Nephron (organoid): ENCODE data around the gene SRP72.

Source experiments
- H3K27ac Mint-ChIP-seq, 3 experiments: 2 replicates each; pipeline ENCODE4 v1.8.0; 2020; ENCODE audit warnings: mixed read lengths in 3 of 3, mild to moderate bottlenecking in 2 of 3, moderate library complexity in 1 of 3
- H3K27me3 Mint-ChIP-seq: 2 replicates; pipeline ENCODE4 v1.8.0; 2021; ENCODE audit warnings: low read depth, mild to moderate bottlenecking, moderate library complexity, mixed read lengths
- H3K36me3 Mint-ChIP-seq: 2 replicates; pipeline ENCODE4 v1.8.0; 2020; ENCODE audit warnings: low read depth, mixed read lengths
- H3K4me1 Mint-ChIP-seq: 2 replicates; pipeline ENCODE4 v1.8.0; 2020; ENCODE audit warnings: mixed read lengths
- H3K4me3 Mint-ChIP-seq, 3 experiments: 2 replicates each; pipeline ENCODE4 v1.8.0; 2020; ENCODE audit warnings: mild to moderate bottlenecking in 3 of 3, mixed read lengths in 3 of 3, moderate library complexity in 2 of 3
- H3K9me3 Mint-ChIP-seq: 2 replicates; pipeline ENCODE4 v1.8.0; 2020; ENCODE audit warnings: mixed read lengths
- CTCF ChIP-seq, 3 experiments: fragments of 200-600 bp; sonication (generic); IDR thresholded peaks; one replicate each; pipeline ENCODE4 v1.5.0; 2021; ENCODE audit warnings: antibody characterized with exemption in 3 of 3; ENCODE audit not compliant: unreplicated experiment in 3 of 3

SRP72 gene

GRCh38 chr4:56530269-56531148, 63.1 kb downstream of the SRP72 start:
- no peak overlapping the region for H3K27ac Mint-ChIP-seq
- H3K4me1 Mint-ChIP-seq = no peaks in the 10 kb centered on the region
- H3K27me3 Mint-ChIP-seq = peaks cover 6% of the 10 kb centered on the region
- no peak for TF ChIP-seq CTCF (IDR thresholded peaks at IDR 0.05; ENCODE audit: unreplicated experiment in 3 of 3)
- H3K9me3 Mint-ChIP-seq = no peaks in the 10 kb centered on the region
- no peak overlapping the region for H3K4me3 Mint-ChIP-seq
- H3K36me3 Mint-ChIP-seq = no peaks in the 10 kb centered on the region

- Mint-ChIP-seq H3K27ac (no peak overlapping the region), H3K4me3 (no peak overlapping the region), H3K9me3 (no peaks in the 10 kb centered on the region), H3K27me3 (peaks cover 6% of the 10 kb centered on the region), H3K4me1 (no peaks in the 10 kb centered on the region), H3K36me3 (no peaks in the 10 kb centered on the region)
- no peak for TF ChIP-seq CTCF (IDR thresholded peaks at IDR 0.05; ENCODE audit: unreplicated experiment in 3 of 3)
These were observed 63.8 kb downstream of the SRP72 start for GRCh38 chr4:56531149-56531770.

GRCh38 chr4:56531823-56532222, 64.4 kb downstream of the SRP72 start:
- Mint-ChIP-seq H3K27me3 (peaks cover 6% of the 10 kb centered on the region), H3K36me3 (no peaks in the 10 kb centered on the region), H3K4me1 (no peaks in the 10 kb centered on the region)

GRCh38 chr4:56532239-56532638, 64.8 kb downstream of the SRP72 start:
- H3K9me3 Mint-ChIP-seq = no peaks in the 10 kb centered on the region
- peaks cover 6% of the 10 kb centered on the region for H3K27me3 Mint-ChIP-seq
- H3K4me3 Mint-ChIP-seq = no peak overlapping the region
- no peak for TF ChIP-seq CTCF (IDR thresholded peaks at IDR 0.05; ENCODE audit: unreplicated experiment in 3 of 3)
- H3K4me1 Mint-ChIP-seq = no peaks in the 10 kb centered on the region
- H3K27ac Mint-ChIP-seq = no peak overlapping the region
- H3K36me3 Mint-ChIP-seq = no peaks in the 10 kb centered on the region

More at GRCh38 chr4:56531823-56532222, 64.4 kb downstream of the SRP72 start:
- no peak overlapping the region for H3K27ac Mint-ChIP-seq
- no peaks in the 10 kb centered on the region for H3K9me3 Mint-ChIP-seq
- no peak overlapping the region for H3K4me3 Mint-ChIP-seq
- no peak for TF ChIP-seq CTCF (IDR thresholded peaks at IDR 0.05; ENCODE audit: unreplicated experiment in 3 of 3)

GRCh38 chr4:56535915-56536314, 68.5 kb downstream of the SRP72 start:
- no peaks in the 10 kb centered on the region for H3K9me3 Mint-ChIP-seq

More at GRCh38 chr4:56535915-56536314, 68.5 kb downstream of the SRP72 start:
- H3K27me3 Mint-ChIP-seq = no peaks in the 10 kb centered on the region
- H3K4me3 Mint-ChIP-seq = no peak overlapping the region
- H3K36me3 Mint-ChIP-seq = no peaks in the 10 kb centered on the region
- H3K27ac Mint-ChIP-seq = no peak overlapping the region
- TF ChIP-seq CTCF (IDR thresholded peaks at IDR 0.05; ENCODE audit: unreplicated experiment in 3 of 3) = no peak
- no peaks in the 10 kb centered on the region for H3K4me1 Mint-ChIP-seq
